ENCODE measurements around the gene GRAMD1B.
A peak's percentile ranks its signal among the peaks of the same experiment; 100 is the strongest.

Gene GRAMD1B

GRCh38 chr11:123478352-123478987 lies 48.4 kb downstream of the GRAMD1B start:
- DNase-seq (ENCODE audit: insufficient read length, low spot score) (peak; percentile 41), FAIRE-seq (peak; percentile 84)
- peak; percentile 80 for TF ChIP-seq CTCF (IDR thresholded peaks at IDR 0.05; ENCODE audit: insufficient read depth, missing control alignments)

DNA sequence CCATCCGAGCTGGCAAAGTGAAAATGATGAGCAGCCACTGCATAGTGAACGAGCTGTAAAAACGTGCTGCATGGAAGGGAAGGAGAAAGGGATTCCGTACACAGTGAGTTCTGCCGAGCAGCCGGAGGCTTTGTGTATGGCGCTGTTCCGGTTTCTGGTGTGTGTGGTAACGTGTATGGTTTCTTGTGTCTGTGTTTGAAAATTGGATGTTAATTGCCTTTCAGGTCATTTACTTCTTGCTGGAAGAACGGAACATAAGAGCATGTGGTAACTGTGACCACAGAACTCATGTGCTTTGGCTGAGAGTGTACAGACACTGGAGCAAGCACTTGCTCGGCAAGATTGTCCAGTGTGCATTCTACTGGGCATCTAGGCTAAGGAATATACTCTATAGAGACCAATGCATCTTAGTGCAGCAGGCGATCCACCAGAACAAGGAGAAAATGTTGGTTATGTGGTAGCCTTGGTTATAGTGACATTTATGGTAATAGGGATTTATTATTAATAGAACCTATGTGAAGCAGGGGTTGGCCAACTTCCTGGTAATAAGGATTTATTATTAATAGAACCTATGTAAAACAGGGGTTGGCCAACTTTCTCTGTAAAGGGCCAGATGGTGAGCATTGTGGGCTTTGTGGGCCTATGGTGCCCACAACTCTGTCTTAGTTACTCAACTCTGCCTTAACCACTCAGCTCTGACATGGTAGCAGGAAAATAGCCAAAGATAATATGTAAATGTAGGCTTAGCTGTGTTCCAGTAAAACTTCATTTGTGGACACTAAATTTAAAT lies 49.2 kb downstream of the GRAMD1B start:
- DNase-seq (ENCODE audit: insufficient read length, low spot score) (no peak), FAIRE-seq (no peak)
- no peak for TF ChIP-seq CTCF (IDR thresholded peaks at IDR 0.05; ENCODE audit: insufficient read depth, missing control alignments)

DNA sequence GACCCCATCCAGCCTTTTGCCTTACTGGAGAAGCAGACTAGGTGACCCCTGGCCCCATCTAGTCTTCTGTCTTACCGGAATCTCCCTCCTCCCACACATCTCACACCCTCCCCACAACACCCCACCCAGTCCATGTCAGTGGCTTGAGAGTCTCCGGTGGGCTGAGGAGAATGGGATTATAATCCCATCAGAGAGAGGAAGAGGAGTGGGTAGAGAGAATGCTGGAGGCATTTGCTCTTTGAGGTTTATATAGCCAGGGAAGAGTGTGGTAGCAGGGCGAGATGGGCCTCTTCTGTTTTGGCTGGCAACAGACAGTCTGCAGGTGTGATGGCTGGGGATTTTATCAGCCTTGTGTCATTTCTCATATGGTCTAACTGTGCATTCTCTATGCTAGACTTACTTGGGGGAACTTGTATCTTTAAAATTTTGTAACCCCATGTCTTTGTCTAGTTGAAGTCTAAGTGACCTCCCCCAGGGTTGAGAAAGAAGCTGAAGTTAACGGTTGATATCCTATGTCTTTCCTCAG lies 50.3 kb downstream of the GRAMD1B start:
- no peak for TF ChIP-seq CTCF (IDR thresholded peaks at IDR 0.05; ENCODE audit: insufficient read depth, missing control alignments)
- DNase-seq (ENCODE audit: insufficient read length, low spot score) (no peak), FAIRE-seq (no peak)

DNA sequence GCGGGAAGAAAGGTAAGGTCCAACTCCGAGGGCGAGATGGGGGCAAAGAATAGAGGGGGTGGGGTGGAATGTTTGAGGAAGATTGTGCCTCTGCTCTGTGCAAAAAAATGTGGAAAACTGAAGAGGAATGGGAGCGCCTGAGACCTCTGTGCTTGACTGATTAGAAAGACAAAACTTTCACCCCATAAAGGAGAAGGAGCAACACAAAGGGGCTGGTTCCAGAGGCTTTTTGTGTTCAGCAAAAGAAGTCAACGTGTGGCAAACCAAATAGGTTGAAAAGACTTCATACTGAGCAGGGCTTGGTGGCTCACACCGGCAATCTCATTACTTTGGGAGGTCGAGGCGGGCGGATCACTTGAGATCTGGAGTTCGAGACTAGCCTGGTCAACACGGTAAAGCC lies 50.8 kb downstream of the GRAMD1B start:
- no peak for DNase-seq (ENCODE audit: insufficient read length, low spot score)
- no peak for FAIRE-seq
- TF ChIP-seq CTCF (IDR thresholded peaks at IDR 0.05; ENCODE audit: insufficient read depth, missing control alignments) = no peak

DNA sequence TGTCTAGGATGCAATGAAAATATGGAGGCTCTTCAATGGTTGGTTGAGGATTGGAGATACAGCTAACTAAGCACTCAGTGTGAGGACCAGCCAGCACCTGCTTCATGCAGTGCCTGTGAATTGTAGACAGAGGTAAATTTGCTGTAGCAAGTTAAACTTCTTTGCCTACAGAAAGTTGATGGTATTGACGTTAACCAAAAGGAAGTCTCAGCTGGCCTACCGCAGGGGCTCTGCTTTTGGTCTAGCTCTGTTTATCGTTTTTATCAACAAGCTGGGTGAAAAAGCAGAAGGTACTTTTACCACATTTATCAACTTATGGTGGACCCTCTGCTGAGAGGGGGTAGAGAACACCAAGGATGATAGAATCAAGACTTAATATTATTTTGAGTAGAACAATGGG lies 51.6 kb downstream of the GRAMD1B start:
- TF ChIP-seq CTCF (IDR thresholded peaks at IDR 0.05; ENCODE audit: insufficient read depth, missing control alignments) = no peak
- DNase-seq (ENCODE audit: insufficient read length, low spot score) = no peak
- FAIRE-seq = no peak

DNA sequence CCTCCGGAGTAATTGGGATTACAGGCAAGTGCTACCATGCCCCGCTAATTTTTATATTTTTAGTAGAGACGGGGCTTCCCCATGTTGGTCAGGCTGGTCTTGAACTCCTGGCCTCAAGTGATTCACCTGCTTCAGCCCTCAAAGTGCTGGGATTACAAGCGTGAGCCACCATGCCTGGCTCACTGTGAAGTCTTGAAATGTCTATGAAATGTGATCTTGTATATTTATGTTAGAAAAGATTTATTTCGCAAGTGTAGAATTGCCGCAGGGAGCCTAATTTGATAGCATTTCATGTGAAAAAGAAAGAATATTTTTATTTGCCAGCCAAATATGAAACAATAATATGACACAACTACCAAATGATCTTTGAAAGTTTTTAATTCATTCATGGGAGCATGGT lies 52.1 kb downstream of the GRAMD1B start:
- FAIRE-seq = no peak

More for the DNA sequence above, 52.1 kb downstream of the GRAMD1B start:
- DNase-seq (ENCODE audit: insufficient read length, low spot score) = no peak
- no peak for TF ChIP-seq CTCF (IDR thresholded peaks at IDR 0.05; ENCODE audit: insufficient read depth, missing control alignments)

Data from D721Med (cell line).